Mesendoderm (in vitro differentiated cells): ENCODE results near the gene GPR22.

Source experiments
- DNase-seq: peaks from one replicate; pipeline ENCODE4 v3.0.0; 2013
- H2AK5ac ChIP-seq: 2 replicates; pipeline ENCODE4 v1.6.1; 2013; ENCODE audit warnings: low read length, inconsistent platforms
- H2BK120ac ChIP-seq: 2 replicates; pipeline ENCODE4 v1.6.1; 2013; ENCODE audit warnings: low read depth, mild to moderate bottlenecking, low read length, moderate library complexity, mixed read lengths
- H2BK15ac ChIP-seq: replicated peaks from 2 replicates; pipeline ENCODE4 v1.6.1; 2013; ENCODE audit warnings: low read depth, mild to moderate bottlenecking, moderate library complexity
- H2BK5ac ChIP-seq: 2 replicates; pipeline ENCODE4 v1.6.1; 2013; ENCODE audit warnings: low read length, inconsistent platforms
- H3K18ac ChIP-seq: 2 replicates; pipeline ENCODE4 v1.6.1; 2013; ENCODE audit warnings: mild to moderate bottlenecking, low read length, mixed read lengths
- H3K23ac ChIP-seq: one replicate; pipeline ENCODE4 v1.6.1; 2013; ENCODE audit warnings: low read length
- H3K27ac ChIP-seq: 2 replicates; pipeline ENCODE4 v1.5.1; 2013; ENCODE audit warnings: low read depth, mild to moderate bottlenecking, inconsistent platforms, low read length, moderate library complexity
- H3K27me3 ChIP-seq: 2 replicates; pipeline ENCODE4 v1.6.1; 2013; ENCODE audit warnings: low read length, control low read depth, mild to moderate bottlenecking, inconsistent platforms; ENCODE audit not compliant: insufficient read depth, poor library complexity
- H3K36me3 ChIP-seq: 2 replicates; pipeline ENCODE4 v1.6.1; 2013; ENCODE audit warnings: low read length, inconsistent platforms; ENCODE audit not compliant: control insufficient read depth, insufficient read depth
- H3K4ac ChIP-seq: one replicate; pipeline ENCODE4 v1.6.1; 2013; ENCODE audit warnings: low read depth, mild to moderate bottlenecking, low read length, moderate library complexity
- H3K4me1 ChIP-seq: 2 replicates; pipeline ENCODE4 v1.6.1; 2013; ENCODE audit warnings: low read depth, low read length, inconsistent platforms; ENCODE audit not compliant: control insufficient read depth
- H3K4me2 ChIP-seq: 2 replicates; pipeline ENCODE4 v1.6.1; 2013; ENCODE audit warnings: low read length
- H3K4me3 ChIP-seq: 2 replicates; pipeline ENCODE4 v1.5.1; 2013; ENCODE audit warnings: mild to moderate bottlenecking, low read length
- H3K56ac ChIP-seq: one replicate; pipeline ENCODE4 v1.6.1; 2013; ENCODE audit warnings: low read length
- H3K79me1 ChIP-seq: 2 replicates; pipeline ENCODE4 v1.6.1; 2013; ENCODE audit warnings: low read length, inconsistent platforms
- H3K79me2 ChIP-seq: 2 replicates; pipeline ENCODE4 v1.6.1; 2013; ENCODE audit warnings: mild to moderate bottlenecking, low read length; ENCODE audit not compliant: control insufficient read depth, insufficient read depth
- H3K9ac ChIP-seq: 2 replicates; pipeline ENCODE4 v1.6.1; 2013; ENCODE audit warnings: low read length, inconsistent platforms
- H4K5ac ChIP-seq: one replicate; pipeline ENCODE4 v1.6.1; 2013; ENCODE audit warnings: low read length
- H4K8ac ChIP-seq: one replicate; pipeline ENCODE4 v1.6.1; 2013; ENCODE audit warnings: low read depth, mild to moderate bottlenecking, control low read depth, low read length, moderate library complexity
- WGBS: extraction: QIAGEN DNeasy Blood & Tissue Kit; methylation state at CpG from one replicate; pipeline ENCODE4 v1.1.7; 2013; ENCODE audit warnings: low lambda C conversion rate, missing lambda C conversion rate; ENCODE audit not compliant: insufficient coverage; ENCODE audit errors: extremely low coverage; 5-methylcytosine and 5-hydroxymethylcytosine counted together

The GPR22 gene

DNA sequence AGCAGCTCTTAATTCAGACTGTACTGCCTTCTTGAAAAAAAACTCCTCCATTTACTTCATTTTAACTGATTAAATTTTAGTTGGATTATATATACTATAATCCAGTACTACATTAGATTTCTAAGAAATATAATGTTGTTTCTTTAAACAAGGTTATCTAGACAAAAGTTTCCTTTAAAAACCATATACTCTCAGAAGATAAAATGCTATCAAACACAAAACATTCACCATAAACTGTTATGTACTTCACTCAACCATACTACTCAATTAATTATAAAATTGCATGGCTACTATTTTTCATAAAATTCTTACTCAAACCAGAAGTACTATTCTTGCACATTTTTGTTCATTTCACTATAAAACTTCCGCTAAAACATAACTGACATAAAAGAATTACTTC lies 12.7 kb downstream of the GPR22 start:
- no peak overlapping the region for H3K18ac ChIP-seq
- H3K27me3 ChIP-seq: no peaks in the 10 kb centered on the region
- no peak overlapping the region for H3K4me3 ChIP-seq
- H4K5ac ChIP-seq: no peak overlapping the region
- H3K36me3 ChIP-seq: no peaks in the 10 kb centered on the region
- H3K9ac ChIP-seq: no peak overlapping the region
- H2BK15ac ChIP-seq: no peak overlapping the region
- no peaks in the 10 kb centered on the region for H3K79me1 ChIP-seq
- no peak overlapping the region for H2AK5ac ChIP-seq
- H2BK120ac ChIP-seq: no peak overlapping the region
- H3K23ac ChIP-seq: no peak overlapping the region
- H3K56ac ChIP-seq: no peak overlapping the region
- H3K4me1 ChIP-seq: no peaks in the 10 kb centered on the region
- no peak overlapping the region for H3K4ac ChIP-seq
- no peak overlapping the region for H3K27ac ChIP-seq
- H3K79me2 ChIP-seq: no peaks in the 10 kb centered on the region
- WGBS: 100% methylated on average over 1 of the region's 1 CpG
- H3K4me2 ChIP-seq: no peak overlapping the region
- no peak for DNase-seq
- H2BK5ac ChIP-seq: no peak overlapping the region
- no peak overlapping the region for H4K8ac ChIP-seq

DNA sequence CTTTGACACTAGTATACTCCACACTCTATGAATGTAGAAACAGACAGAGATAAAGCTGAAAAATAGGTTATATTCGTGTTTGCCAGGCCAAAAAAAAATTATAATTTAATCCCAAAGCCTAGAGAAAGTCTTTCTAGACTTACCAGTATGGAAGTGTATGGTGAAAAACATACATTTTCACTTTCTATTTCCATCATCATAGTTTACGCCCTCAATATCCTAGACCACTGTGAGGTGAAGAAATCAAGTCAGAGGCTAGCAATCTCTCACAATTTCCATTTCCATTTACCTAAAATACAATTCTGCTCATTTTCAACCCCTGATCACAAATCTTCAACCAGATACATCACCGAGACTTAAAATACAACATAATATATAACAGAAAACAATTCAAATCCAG lies 16.2 kb downstream of the GPR22 start:
- Histone ChIP-seq H3K27ac (no peak overlapping the region), H3K18ac (no peak overlapping the region), H4K8ac (no peak overlapping the region), H3K4ac (no peak overlapping the region), H2BK120ac (no peak overlapping the region), H2AK5ac (no peak overlapping the region), H3K23ac (no peak overlapping the region), H3K4me3 (no peak overlapping the region), H3K56ac (no peak overlapping the region), H3K79me1 (no peaks in the 10 kb centered on the region), H3K79me2 (no peaks in the 10 kb centered on the region), H3K9ac (no peak overlapping the region), H2BK15ac (no peak overlapping the region), H3K27me3 (no peaks in the 10 kb centered on the region), H4K5ac (no peak overlapping the region), H3K4me2 (no peak overlapping the region), H2BK5ac (no peak overlapping the region), H3K4me1 (no peaks in the 10 kb centered on the region), H3K36me3 (no peaks in the 10 kb centered on the region)
- 100% methylated on average over 1 of the region's 3 CpGs for WGBS
- DNase-seq: no peak

DNA sequence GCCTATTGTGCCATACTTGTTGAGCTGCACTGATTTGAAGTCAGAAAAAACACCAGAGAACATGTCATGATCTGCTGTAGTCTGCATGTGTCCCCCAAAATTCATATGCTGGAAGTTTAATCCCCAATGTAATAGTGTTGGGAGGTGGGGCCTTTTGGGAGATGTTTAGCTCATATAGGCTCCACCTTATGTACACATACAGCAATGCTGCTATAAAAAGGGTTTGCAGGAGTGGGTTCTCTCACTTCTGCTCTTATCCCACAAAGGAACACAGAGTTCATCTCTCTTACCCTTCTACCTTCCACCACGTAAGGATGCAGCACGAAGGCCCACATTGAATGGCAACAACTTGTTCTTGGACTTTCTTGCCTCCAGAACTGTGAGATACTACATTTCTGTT lies 23.0 kb downstream of the GPR22 start:
- Histone ChIP-seq H2BK15ac (no peak overlapping the region), H3K36me3 (no peaks in the 10 kb centered on the region), H2BK5ac (no peak overlapping the region), H2AK5ac (no peak overlapping the region), H3K56ac (no peak overlapping the region), H3K23ac (no peak overlapping the region), H3K27ac (no peak overlapping the region), H4K5ac (no peak overlapping the region), H3K79me2 (no peaks in the 10 kb centered on the region), H3K27me3 (no peaks in the 10 kb centered on the region), H3K18ac (no peak overlapping the region), H3K4ac (no peak overlapping the region), H3K4me1 (no peaks in the 10 kb centered on the region), H3K4me2 (no peak overlapping the region), H3K4me3 (no peak overlapping the region), H3K9ac (no peak overlapping the region), H2BK120ac (no peak overlapping the region), H4K8ac (no peak overlapping the region), H3K79me1 (no peaks in the 10 kb centered on the region)
- DNase-seq: no peak
- WGBS: no CpG with 5 or more reads among the region's 2 CpGs

DNA sequence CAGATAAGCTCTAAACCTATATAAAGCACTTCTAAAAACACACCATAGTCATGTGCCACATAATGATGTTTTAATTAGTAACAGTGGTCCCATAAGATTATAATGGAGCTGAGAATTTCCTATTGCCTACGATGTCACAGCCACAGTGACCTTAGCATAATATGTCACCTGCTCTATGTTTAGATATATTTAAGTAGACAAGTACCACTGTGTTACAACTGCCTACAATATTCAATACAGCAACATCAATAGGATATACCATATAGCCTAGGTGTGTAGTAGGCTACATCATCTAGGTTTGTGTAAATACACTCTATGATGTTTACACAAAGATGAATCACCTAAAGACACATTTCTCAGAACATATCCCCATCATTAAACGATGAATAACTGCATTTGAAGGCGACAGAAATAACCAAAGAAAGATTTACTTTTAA lies 24.5 kb downstream of the GPR22 start:
- no peaks in the 10 kb centered on the region for H3K79me2 ChIP-seq
- H3K4me2 ChIP-seq: no peak overlapping the region
- H3K79me1 ChIP-seq: no peaks in the 10 kb centered on the region
- H3K4me3 ChIP-seq: no peak overlapping the region
- no peak overlapping the region for H3K56ac ChIP-seq
- H2BK120ac ChIP-seq: no peak overlapping the region
- no peak overlapping the region for H3K9ac ChIP-seq
- H2BK15ac ChIP-seq: no peak overlapping the region
- H3K4me1 ChIP-seq: no peaks in the 10 kb centered on the region
- H2AK5ac ChIP-seq: no peak overlapping the region
- H4K8ac ChIP-seq: no peak overlapping the region
- no peak for DNase-seq
- H3K23ac ChIP-seq: no peak overlapping the region
- H3K4ac ChIP-seq: no peak overlapping the region
- H4K5ac ChIP-seq: no peak overlapping the region
- H3K36me3 ChIP-seq: no peaks in the 10 kb centered on the region
- H3K27me3 ChIP-seq: no peaks in the 10 kb centered on the region
- no peak overlapping the region for H2BK5ac ChIP-seq
- no peak overlapping the region for H3K27ac ChIP-seq
- WGBS: no CpG with 5 or more reads among the region's 3 CpGs
- no peak overlapping the region for H3K18ac ChIP-seq

DNA sequence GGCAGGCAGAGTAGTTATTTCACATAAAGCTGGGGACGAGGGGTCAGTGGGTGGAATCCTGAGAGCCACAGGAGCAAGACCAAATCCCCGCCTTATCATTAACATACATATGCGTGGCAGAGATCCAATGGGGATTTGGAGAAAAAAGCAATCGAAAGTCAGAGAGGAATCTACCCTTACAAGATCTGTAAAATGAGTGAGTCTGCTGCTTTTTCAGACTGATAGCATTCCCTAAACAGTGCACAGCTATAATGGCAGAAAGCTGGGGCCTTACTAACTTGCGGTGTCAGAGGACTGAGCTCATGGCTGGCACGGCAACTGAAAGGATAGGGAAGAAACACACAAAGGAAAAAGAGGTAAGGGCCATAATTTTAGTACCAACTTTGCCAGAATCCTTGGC lies 25.0 kb downstream of the GPR22 start:
- Histone ChIP-seq H3K9ac (no peak overlapping the region), H3K27ac (no peak overlapping the region), H2AK5ac (no peak overlapping the region), H2BK120ac (no peak overlapping the region), H3K56ac (no peak overlapping the region), H3K18ac (no peak overlapping the region), H3K36me3 (no peaks in the 10 kb centered on the region), H2BK5ac (no peak overlapping the region), H4K8ac (no peak overlapping the region), H3K4me3 (no peak overlapping the region), H3K27me3 (no peaks in the 10 kb centered on the region), H3K23ac (no peak overlapping the region), H3K79me1 (no peaks in the 10 kb centered on the region), H4K5ac (no peak overlapping the region), H2BK15ac (no peak overlapping the region), H3K79me2 (no peaks in the 10 kb centered on the region), H3K4ac (no peak overlapping the region), H3K4me1 (no peaks in the 10 kb centered on the region), H3K4me2 (no peak overlapping the region)
- no CpG with 5 or more reads among the region's 6 CpGs for WGBS
- peak; percentile 6 for DNase-seq

DNA sequence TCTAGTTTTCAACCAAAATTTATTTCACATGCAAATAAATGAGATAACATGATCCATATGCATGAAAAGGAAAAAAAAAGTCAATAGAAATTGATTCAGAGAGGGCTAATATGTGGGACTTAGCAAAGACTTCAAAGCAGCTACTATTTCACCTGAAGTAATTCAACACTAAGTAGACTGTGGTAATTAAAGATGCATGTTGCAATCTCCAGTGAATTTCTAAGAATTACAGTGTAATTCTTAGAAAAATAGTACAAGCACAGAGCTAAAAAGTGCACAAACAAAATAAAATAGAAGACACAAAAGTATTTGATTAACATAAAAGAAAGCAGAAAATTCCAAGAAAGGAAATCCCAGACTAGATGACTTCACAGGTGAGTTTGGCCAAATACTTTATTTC lies 25.7 kb downstream of the GPR22 start:
- H3K9ac ChIP-seq: no peak overlapping the region
- H2AK5ac ChIP-seq: no peak overlapping the region
- H4K8ac ChIP-seq: no peak overlapping the region
- no peak overlapping the region for H2BK120ac ChIP-seq
- H3K23ac ChIP-seq: no peak overlapping the region
- H3K4me3 ChIP-seq: no peak overlapping the region
- H3K4me2 ChIP-seq: no peak overlapping the region
- H3K4ac ChIP-seq: no peak overlapping the region
- H3K79me2 ChIP-seq: no peaks in the 10 kb centered on the region
- no peak overlapping the region for H3K56ac ChIP-seq
- no peak for DNase-seq
- no peaks in the 10 kb centered on the region for H3K4me1 ChIP-seq
- H3K18ac ChIP-seq: no peak overlapping the region
- H3K79me1 ChIP-seq: no peaks in the 10 kb centered on the region
- H4K5ac ChIP-seq: no peak overlapping the region
- no peak overlapping the region for H2BK15ac ChIP-seq
- H3K27me3 ChIP-seq: no peaks in the 10 kb centered on the region
- no peak overlapping the region for H2BK5ac ChIP-seq
- no peak overlapping the region for H3K27ac ChIP-seq
- no peaks in the 10 kb centered on the region for H3K36me3 ChIP-seq
